Neuronal stem cell (in vitro differentiated cells): ENCODE data around the gene LPIN2.

Experiments used
- DNase-seq: peaks from one replicate; pipeline ENCODE4 v3.0.0-alpha.2; 2013; ENCODE audit warnings: low spot score
- H2AFZ ChIP-seq: one replicate; pipeline ENCODE4 v1.6.1; 2013; ENCODE audit warnings: mild to moderate bottlenecking, low read length, inconsistent platforms
- H2AK5ac ChIP-seq: 2 replicates; pipeline ENCODE4 v1.6.1; 2013; ENCODE audit warnings: low read depth, mild to moderate bottlenecking, inconsistent platforms, low read length, moderate library complexity, mixed read lengths
- H2BK120ac ChIP-seq: 2 replicates; pipeline ENCODE4 v1.6.1; 2013; ENCODE audit warnings: low read depth, mild to moderate bottlenecking, inconsistent platforms, low read length, moderate library complexity, mixed read lengths
- H2BK12ac ChIP-seq: one replicate; pipeline ENCODE4 v1.6.1; 2013; ENCODE audit warnings: low read length, inconsistent platforms
- H2BK15ac ChIP-seq: 2 replicates; pipeline ENCODE4 v1.6.1; 2013; ENCODE audit warnings: mild to moderate bottlenecking, low read length, inconsistent platforms, mixed read lengths
- H2BK5ac ChIP-seq: one replicate; pipeline ENCODE4 v1.6.1; 2013; ENCODE audit warnings: inconsistent platforms, mild to moderate bottlenecking, low read length, moderate library complexity
- H3K14ac ChIP-seq: one replicate; pipeline ENCODE4 v1.6.1; 2013; ENCODE audit warnings: low read length, inconsistent platforms
- H3K18ac ChIP-seq: 2 replicates; pipeline ENCODE4 v1.6.1; 2013; ENCODE audit warnings: low read length, inconsistent platforms
- H3K23ac ChIP-seq: 2 replicates; pipeline ENCODE4 v1.6.1; 2013; ENCODE audit warnings: low read depth, mild to moderate bottlenecking, mixed read lengths, low read length, inconsistent platforms; ENCODE audit not compliant: poor library complexity
- H3K27ac ChIP-seq: replicated peaks from 3 replicates; pipeline ENCODE4 v1.5.1; 2013; ENCODE audit warnings: low read length, inconsistent platforms
- H3K27me3 ChIP-seq, 3 experiments: 2 replicates each; pipeline ENCODE4 v1.6.1; 2013; ENCODE audit warnings: low read length in 3 of 3, mild to moderate bottlenecking in 2 of 3, inconsistent platforms in 1 of 3, low read depth in 1 of 3, mixed read lengths in 1 of 3, moderate library complexity in 1 of 3; ENCODE audit not compliant: control insufficient read depth in 3 of 3, insufficient read depth in 3 of 3
- H3K36me3 ChIP-seq, 2 donors: replicated peaks in 1 of 2; 2 replicates each; pipeline ENCODE4 v1.6.1; 2013; ENCODE audit warnings: low read length in 2 of 2; ENCODE audit not compliant: control insufficient read depth in 2 of 2, insufficient read depth in 2 of 2
- H3K4ac ChIP-seq: 2 replicates; pipeline ENCODE4 v1.6.1; 2013; ENCODE audit warnings: inconsistent platforms, mild to moderate bottlenecking, low read length, moderate library complexity
- H3K4me1 ChIP-seq, 2 donors: 1 replicate in 1 of 2; 2 replicates in 1 of 2; pipeline ENCODE4 v1.6.1; 2013; ENCODE audit warnings: low read length in 2 of 2, low read depth in 1 of 2; ENCODE audit not compliant: control insufficient read depth in 2 of 2, insufficient read depth in 1 of 2
- H3K4me2 ChIP-seq: one replicate; pipeline ENCODE4 v1.6.1; 2013; ENCODE audit warnings: mild to moderate bottlenecking, low read length, inconsistent platforms; ENCODE audit not compliant: insufficient read depth, poor library complexity, severe bottlenecking
- H3K4me3 ChIP-seq, 2 donors: 2 replicates each; pipeline ENCODE4 v1.5.1; 2013; ENCODE audit warnings: low read length in 2 of 2, mild to moderate bottlenecking in 2 of 2, inconsistent platforms in 1 of 2, moderate library complexity in 1 of 2
- H3K79me1 ChIP-seq: one replicate; pipeline ENCODE4 v1.6.1; 2013; ENCODE audit warnings: low read depth, mild to moderate bottlenecking, inconsistent platforms, low read length, moderate library complexity
- H3K9ac ChIP-seq: one replicate; pipeline ENCODE4 v1.6.1; 2013; ENCODE audit warnings: mild to moderate bottlenecking, low read depth, low read length, inconsistent platforms; ENCODE audit not compliant: poor library complexity
- H3K9me3 ChIP-seq, 2 donors: replicated peaks in 1 of 2; 2 replicates each; pipeline versions ENCODE3 to v1.6.1; 2013; ENCODE audit warnings: low read length in 2 of 2, mild to moderate bottlenecking in 2 of 2, inconsistent platforms in 1 of 2, low read depth in 1 of 2, mixed read lengths in 1 of 2, moderate library complexity in 1 of 2; ENCODE audit not compliant: control insufficient read depth in 2 of 2, insufficient read depth in 1 of 2
- H4K8ac ChIP-seq: one replicate; pipeline ENCODE4 v1.6.1; 2013; ENCODE audit warnings: low read depth, mild to moderate bottlenecking, inconsistent platforms, low read length, moderate library complexity
- H4K91ac ChIP-seq: one replicate; pipeline ENCODE4 v1.6.1; 2013; ENCODE audit warnings: low read length, low read depth, mild to moderate bottlenecking, inconsistent platforms; ENCODE audit not compliant: poor library complexity
- WGBS, 2 donors: extraction: QIAGEN DNeasy Blood & Tissue Kit; methylation state at CpG; one replicate each; pipeline ENCODE4 v1.1.7; 2013; ENCODE audit warnings: missing lambda C conversion rate in 2 of 2, mixed read lengths in 1 of 2; ENCODE audit not compliant: insufficient read length in 2 of 2, insufficient replicate concordance in 1 of 2; ENCODE audit errors: extremely low coverage in 2 of 2; 5-methylcytosine and 5-hydroxymethylcytosine counted together

LPIN2 gene

GRCh38 chr18:2994020-2994589 is 18.8 kb downstream of the LPIN2 start:
- Histone ChIP-seq H2BK12ac (no peak overlapping the region), H3K23ac (no peak overlapping the region), H3K4me2 (no peak overlapping the region), H2BK5ac (no peak overlapping the region), H3K9me3 (peaks cover 0 to 24% of the 10 kb centered on the region in 2 donors), H4K8ac (no peak overlapping the region), H3K27ac (no peak overlapping the region), H2BK120ac (no peak overlapping the region), H2AK5ac (no peak overlapping the region), H2AFZ (no peak overlapping the region), H3K79me1 (peaks cover 6% of the 10 kb centered on the region), H4K91ac (no peak overlapping the region), H3K4me3 (no peak overlapping the region), H2BK15ac (no peak overlapping the region), H3K36me3 (peaks cover 0 to 11% of the 10 kb centered on the region in 2 donors), H3K9ac (no peak overlapping the region), H3K14ac (no peak overlapping the region), H3K18ac (no peak overlapping the region), H3K27me3 (no peaks in the 10 kb centered on the region), H3K4me1 (peaks cover 0 to 1% of the 10 kb centered on the region in 2 donors), H3K4ac (no peak overlapping the region)
- no peak for DNase-seq
- no CpG with 5 or more reads among the region's 2 CpGs for whole genome bisulfite sequencing, 2 donors

- WGBS, 2 donors = no CpG with 5 or more reads among the region's 6 CpGs
- no peak overlapping the region for H2BK5ac ChIP-seq
Measured at GRCh38 chr18:2992995-2993877, 19.7 kb downstream of the LPIN2 start.

GRCh38 chr18:2990956-2991640 is 21.8 kb downstream of the LPIN2 start:
- H2BK5ac ChIP-seq = no peak overlapping the region
- H4K8ac ChIP-seq = no peak overlapping the region
- H3K4me3 ChIP-seq = no peak overlapping the region
- no peak overlapping the region for H2BK15ac ChIP-seq
- H3K4ac ChIP-seq = no peak overlapping the region
- no peaks in the 10 kb centered on the region for H3K27me3 ChIP-seq
- no peaks in the 10 kb centered on the region for H3K4me1 ChIP-seq
- H3K9ac ChIP-seq = no peak overlapping the region
- no peak overlapping the region for H2BK120ac ChIP-seq
- peaks cover 0 to 30% of the 10 kb centered on the region in 2 donors for H3K36me3 ChIP-seq
- H2BK12ac ChIP-seq = no peak overlapping the region
- H2AFZ ChIP-seq = no peak overlapping the region
- DNase-seq = no peak
- no peak overlapping the region for H3K4me2 ChIP-seq
- H3K27ac ChIP-seq = no peak overlapping the region
- WGBS, 2 donors = no CpG with 5 or more reads among the region's 4 CpGs
- no peak overlapping the region for H2AK5ac ChIP-seq
- H4K91ac ChIP-seq = no peak overlapping the region
- no peak overlapping the region for H3K14ac ChIP-seq
- no peak overlapping the region for H3K23ac ChIP-seq
- H3K79me1 ChIP-seq = peaks cover 6% of the 10 kb centered on the region
- peaks cover 0 to 30% of the 10 kb centered on the region in 2 donors for H3K9me3 ChIP-seq
- H3K18ac ChIP-seq = no peak overlapping the region

More at GRCh38 chr18:2992995-2993877, 19.7 kb downstream of the LPIN2 start:
- Histone ChIP-seq H3K4ac (no peak overlapping the region), H3K4me1 (peaks cover 0 to 1% of the 10 kb centered on the region in 2 donors), H2BK12ac (no peak overlapping the region), H4K91ac (no peak overlapping the region), H3K4me2 (no peak overlapping the region), H3K9me3 (peaks cover 0 to 30% of the 10 kb centered on the region in 2 donors), H3K9ac (no peak overlapping the region), H3K23ac (no peak overlapping the region), H3K27me3 (no peaks in the 10 kb centered on the region), H3K36me3 (peaks cover 0 to 16% of the 10 kb centered on the region in 2 donors), H2BK120ac (no peak overlapping the region), H3K14ac (no peak overlapping the region), H2BK15ac (no peak overlapping the region), H3K27ac (no peak overlapping the region), H3K18ac (no peak overlapping the region), H4K8ac (no peak overlapping the region), H2AFZ (no peak overlapping the region), H3K4me3 (no peak overlapping the region), H3K79me1 (peaks cover 6% of the 10 kb centered on the region), H2AK5ac (no peak overlapping the region)
- DNase-seq = no peak
